Mucosa of descending colon (tissue), 3 donors: ENCODE results near the gene ADGB. TPM values are rescaled to one million over a fixed set of nuclear protein-coding genes. Genes with fewer than 3 reads are reported as not detected.
"Not testable (repeated sequence)": the region's sequence is repeated elsewhere in the genome, so short reads cannot be mapped to it uniquely, and the experiment has no call there.

Experiments used
- ATAC-seq: fragments of 200-7000 bp; cut with Tn5 transposase; one replicate; pipeline ENCODE4 v1.9.1; 2020; ENCODE audit warnings: mild to moderate bottlenecking, moderate library complexity
- DNase-seq, 3 donors: peaks; one replicate each; pipeline ENCODE4 v3.0.0-alpha.2; 2020
- H3K36me3 ChIP-seq: fragments of 200-600 bp; one replicate; pipeline ENCODE4 v1.8.0; 2021; ENCODE audit warnings: low read depth, mild to moderate bottlenecking
- H3K4me1 ChIP-seq: fragments of 200-600 bp; one replicate; pipeline ENCODE4 v1.8.0; 2021; ENCODE audit warnings: low read depth, mild to moderate bottlenecking
- H3K4me3 ChIP-seq: fragments of 200-600 bp; one replicate; pipeline ENCODE4 v1.8.0; 2021; ENCODE audit warnings: mild to moderate bottlenecking
- H3K9me3 ChIP-seq: fragments of 200-600 bp; one replicate; pipeline ENCODE4 v1.8.0; 2021; ENCODE audit warnings: mild to moderate bottlenecking
- intact Hi-C, 2 donors: fragments of 100-400 bp; cut with DNase I in 1 of 2; cut with micrococcal nuclease in 1 of 2; formaldehyde crosslinking; loops; one replicate each; pipeline versions ENCODE4 v1.11.0 to v1.11.1; 2022; cut with DNase I, micrococcal nuclease
- total RNA-seq, 3 donors: library from RNA; stranded (reverse); fragmentation: NEBNext Ultra II Directional in 2 of 3; extraction: Animal tissue kit (Norgen Biotek cat#: 25700) in 2 of 3; gene quantifications; one replicate each; pipeline versions ENCODE4 v1.2.1 to v1.2.4, GENCODE V29; 2021 to 2023
- TF ChIP-seq, protein P1 (sequence below): fragments of 200-600 bp; IDR thresholded peaks from one replicate; pipeline ENCODE4 v1.8.0; 2022; ENCODE audit warnings: antibody characterized with exemption, mild to moderate bottlenecking
- donor health status: DM: no; HTN: no; CAD: no; lungs with moderate emphysema.
- donor health status: DM: no; HTN: no; CAD: no.
- donor health status: DM: no; HTN: yes; CAD: no.

Gene ADGB
- total RNA-seq, 3 donors from 2014 or later = 0.70 to 2.2 (median 2.1) TPM

GRCh38 chr6:146840641-146841040 lies 241.9 kb downstream of the ADGB start:
- Histone ChIP-seq H3K9me3 (no peaks in the 10 kb centered on the region), H3K36me3 (no peaks in the 10 kb centered on the region), H3K4me1 (no peaks in the 10 kb centered on the region), H3K4me3 (no peak overlapping the region)
- no peak for DNase-seq
- TF ChIP-seq, protein P1, sequence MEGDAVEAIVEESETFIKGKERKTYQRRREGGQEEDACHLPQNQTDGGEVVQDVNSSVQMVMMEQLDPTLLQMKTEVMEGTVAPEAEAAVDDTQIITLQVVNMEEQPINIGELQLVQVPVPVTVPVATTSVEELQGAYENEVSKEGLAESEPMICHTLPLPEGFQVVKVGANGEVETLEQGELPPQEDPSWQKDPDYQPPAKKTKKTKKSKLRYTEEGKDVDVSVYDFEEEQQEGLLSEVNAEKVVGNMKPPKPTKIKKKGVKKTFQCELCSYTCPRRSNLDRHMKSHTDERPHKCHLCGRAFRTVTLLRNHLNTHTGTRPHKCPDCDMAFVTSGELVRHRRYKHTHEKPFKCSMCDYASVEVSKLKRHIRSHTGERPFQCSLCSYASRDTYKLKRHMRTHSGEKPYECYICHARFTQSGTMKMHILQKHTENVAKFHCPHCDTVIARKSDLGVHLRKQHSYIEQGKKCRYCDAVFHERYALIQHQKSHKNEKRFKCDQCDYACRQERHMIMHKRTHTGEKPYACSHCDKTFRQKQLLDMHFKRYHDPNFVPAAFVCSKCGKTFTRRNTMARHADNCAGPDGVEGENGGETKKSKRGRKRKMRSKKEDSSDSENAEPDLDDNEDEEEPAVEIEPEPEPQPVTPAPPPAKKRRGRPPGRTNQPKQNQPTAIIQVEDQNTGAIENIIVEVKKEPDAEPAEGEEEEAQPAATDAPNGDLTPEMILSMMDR = no peak
- ATAC-seq = no peak
- intact Hi-C loops = no loop called here

GRCh38 chr6:146847426-146847825 lies 248.7 kb downstream of the ADGB start:
- H3K36me3 ChIP-seq = no peaks in the 10 kb centered on the region
- intact Hi-C loops = no loop called here
- no peak for DNase-seq

DNA sequence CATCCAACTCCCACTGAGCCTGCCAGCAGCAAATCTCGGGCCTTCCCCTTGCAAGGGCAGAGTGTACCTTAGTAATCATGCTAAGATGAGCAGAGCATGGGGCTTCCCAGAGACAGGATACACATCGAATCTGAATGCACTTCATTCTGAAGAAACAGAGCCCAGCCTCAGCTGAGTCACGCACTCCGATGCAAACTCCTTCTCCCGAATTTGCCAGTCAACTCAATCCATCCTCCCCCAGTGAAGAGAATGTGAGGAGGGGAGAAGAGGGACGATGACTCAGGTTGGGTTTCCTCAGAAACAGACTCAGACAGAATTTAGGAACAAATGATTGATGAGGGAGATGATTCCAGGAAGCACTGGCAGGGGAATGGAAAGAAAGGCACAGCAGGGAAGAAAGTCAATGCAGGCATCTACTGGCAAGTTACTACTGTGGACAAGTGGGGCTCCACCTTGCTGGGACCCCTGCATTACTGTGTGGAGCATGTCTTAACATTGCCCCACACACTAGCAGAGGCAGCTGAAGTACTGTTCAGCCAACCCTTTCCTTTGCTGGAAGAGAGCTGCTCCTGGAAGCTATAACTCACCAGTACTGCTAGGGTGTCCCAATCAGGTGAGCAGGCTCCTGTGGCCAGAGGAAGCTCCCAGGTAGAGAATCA lies 251.6 kb downstream of the ADGB start:
- no peak for DNase-seq
- H3K36me3 ChIP-seq = no peaks in the 10 kb centered on the region
- TF ChIP-seq, protein P1 = no peak
- H3K4me1 ChIP-seq = no peaks in the 10 kb centered on the region
- no peak overlapping the region for H3K4me3 ChIP-seq
- no peak for ATAC-seq
- no peaks in the 10 kb centered on the region for H3K9me3 ChIP-seq
- intact Hi-C loops = loop anchor here (10.0 kb wide), 1 partner anchor 434 kb away; no protein-coding TSS in a partner anchor

More at GRCh38 chr6:146847426-146847825, 248.7 kb downstream of the ADGB start:
- TF ChIP-seq, protein P1 = no peak
- Histone ChIP-seq H3K4me3 (no peak overlapping the region), H3K9me3 (no peaks in the 10 kb centered on the region), H3K4me1 (no peaks in the 10 kb centered on the region)
- no peak for ATAC-seq

DNA sequence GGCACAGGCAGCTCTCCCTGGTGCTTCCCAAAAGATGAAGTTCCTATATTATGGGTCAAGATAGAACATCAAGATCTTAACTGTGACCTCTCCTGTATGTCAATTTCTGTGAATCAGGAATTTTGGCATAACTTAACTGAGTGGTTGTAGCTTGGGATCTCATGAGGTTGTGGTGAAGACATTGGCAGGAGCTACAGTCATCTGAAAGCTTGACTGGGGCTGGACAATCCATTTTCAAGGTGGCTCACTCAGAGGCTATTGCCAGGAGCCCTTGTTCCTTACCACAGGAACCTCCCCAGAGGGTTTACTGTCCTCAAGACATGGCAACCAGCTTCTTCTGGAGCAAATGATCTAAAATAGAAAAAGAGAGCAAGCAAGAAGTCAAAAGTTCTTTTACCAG lies 252.2 kb downstream of the ADGB start:
- ATAC-seq = no peak
- intact Hi-C loops = loop anchor here (10.0 kb wide), 1 partner anchor 434 kb away; no protein-coding TSS in a partner anchor
- Histone ChIP-seq H3K4me3 (no peak overlapping the region), H3K9me3 (no peaks in the 10 kb centered on the region), H3K4me1 (no peaks in the 10 kb centered on the region), H3K36me3 (no peaks in the 10 kb centered on the region)
- TF ChIP-seq, protein P1 = no peak
- DNase-seq = no peak

DNA sequence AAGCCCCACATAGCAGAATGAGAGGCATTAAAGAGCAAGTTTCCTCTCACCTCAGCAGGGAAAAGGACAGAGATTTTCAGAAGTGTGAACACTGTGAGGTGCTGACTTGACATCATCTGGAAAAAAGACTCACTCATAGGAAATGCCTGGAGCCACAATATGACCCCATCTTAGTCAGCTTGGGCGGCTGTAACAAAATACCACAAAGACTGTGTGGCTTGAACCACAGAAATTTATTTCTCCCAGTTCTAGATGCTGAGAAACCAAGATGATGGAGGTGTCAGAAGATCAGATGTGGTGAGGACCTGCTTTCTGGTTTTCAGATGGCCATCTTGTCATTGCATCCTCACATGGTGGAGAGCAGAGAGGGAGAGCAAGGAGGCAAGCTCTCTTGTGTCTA lies 253.1 kb downstream of the ADGB start:
- H3K4me3 ChIP-seq = no peak overlapping the region
- H3K9me3 ChIP-seq = no peaks in the 10 kb centered on the region
- H3K4me1 ChIP-seq = no peaks in the 10 kb centered on the region
- no peaks in the 10 kb centered on the region for H3K36me3 ChIP-seq
- no peak for DNase-seq
- intact Hi-C loops = loop anchor here (10.0 kb wide), 1 partner anchor 433 kb away; no protein-coding TSS in a partner anchor
- TF ChIP-seq, protein P1 = no peak
- ATAC-seq = no peak

DNA sequence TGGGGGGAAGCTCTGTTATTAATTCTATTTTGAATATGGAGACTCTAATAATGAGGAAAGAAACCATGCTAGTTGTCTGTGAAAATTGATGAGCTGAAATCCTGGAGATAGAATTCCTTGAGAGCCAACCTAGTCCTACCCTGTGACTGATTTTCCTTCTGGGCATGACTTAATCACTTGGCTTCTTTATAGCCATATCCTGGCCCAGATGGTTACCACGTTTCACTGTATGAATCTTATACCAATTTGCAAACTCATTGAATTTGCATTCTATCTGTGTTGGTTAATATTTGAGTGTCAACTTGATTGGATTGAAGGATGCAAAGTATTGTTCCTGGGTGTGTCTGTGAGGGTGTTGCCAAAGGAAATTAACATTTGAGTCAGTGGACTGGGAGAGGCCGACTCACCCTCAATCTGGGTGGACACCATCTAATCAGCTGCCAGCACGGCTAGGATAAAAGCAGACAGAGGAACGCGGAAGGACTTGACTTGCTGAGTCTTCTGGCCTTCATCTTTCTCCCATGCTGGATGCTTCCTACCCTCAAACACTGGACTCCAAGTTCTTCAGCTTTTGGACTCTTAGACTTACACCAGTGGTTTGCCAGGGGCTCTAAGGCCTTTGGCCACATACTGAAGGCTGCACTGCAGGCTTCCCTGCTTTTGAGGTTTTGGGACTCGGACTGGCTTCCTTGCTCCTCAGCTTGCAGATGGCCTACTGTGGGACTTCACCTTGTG lies 255.9 kb downstream of the ADGB start:
- H3K9me3 ChIP-seq, DNase-seq, H3K4me3 ChIP-seq, ATAC-seq, H3K4me1 ChIP-seq, H3K36me3 ChIP-seq: not testable (repeated sequence)
- intact Hi-C loops = loop anchor here (10.0 kb wide), 1 partner anchor 430 kb away; no protein-coding TSS in a partner anchor
